Measurements from ENCODE around the gene APBA2. TPM values are rescaled to one million over a fixed set of nuclear protein-coding genes. Genes with fewer than 3 reads are reported as not detected.

APBA2 gene
- total and polyA plus RNA-seq, 10 donors: 5.8 to 33.8 (median 18.3) TPM

DNA sequence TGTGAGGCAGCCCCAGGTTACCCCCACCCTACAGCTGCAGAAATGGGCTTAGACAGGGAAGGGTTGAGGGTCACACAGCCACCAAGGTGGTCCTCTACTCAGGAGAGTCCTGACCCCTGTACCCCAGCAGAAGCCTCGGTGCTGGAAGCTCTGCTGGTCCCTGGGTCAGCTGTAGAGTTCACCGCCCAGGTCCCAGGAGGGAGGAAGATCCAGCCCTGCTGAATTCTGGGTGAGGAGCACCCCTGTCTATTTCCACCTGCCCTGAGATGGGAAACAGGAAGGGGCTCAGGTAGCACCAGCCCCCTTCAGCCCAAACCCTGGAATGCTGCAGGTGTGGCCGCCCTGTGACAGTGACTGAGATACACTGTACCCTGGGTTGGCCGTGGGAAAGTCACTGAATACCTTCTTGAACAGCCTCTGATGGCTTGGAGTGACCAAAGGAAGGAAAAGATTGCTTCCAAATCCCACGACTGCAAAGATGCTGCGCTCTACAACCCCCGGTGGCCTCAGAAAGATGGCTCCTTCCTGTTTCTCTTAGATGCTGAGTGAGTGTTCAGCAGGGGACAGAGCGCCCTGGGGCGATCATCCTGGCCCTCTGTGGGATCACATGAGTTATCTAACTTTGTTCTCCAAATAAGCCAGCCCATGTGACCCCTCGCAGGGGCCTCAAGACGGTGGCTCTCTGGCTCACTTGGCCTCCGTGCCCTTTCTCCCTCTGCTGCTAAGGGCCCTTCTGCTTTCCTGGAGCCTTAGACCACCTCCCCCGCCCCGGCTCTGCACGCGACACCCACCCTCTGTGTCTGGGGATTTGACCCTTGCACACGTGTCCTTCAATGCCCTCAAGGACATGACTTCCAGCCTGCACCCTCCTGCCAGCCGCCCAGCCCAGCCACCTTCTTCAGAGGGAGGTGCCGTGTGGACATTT, 242.0 kb downstream of the APBA2 start:
- intact Hi-C loops (cut with DNase I; ENCODE audit: low total_unique reads): no loop called here

DNA sequence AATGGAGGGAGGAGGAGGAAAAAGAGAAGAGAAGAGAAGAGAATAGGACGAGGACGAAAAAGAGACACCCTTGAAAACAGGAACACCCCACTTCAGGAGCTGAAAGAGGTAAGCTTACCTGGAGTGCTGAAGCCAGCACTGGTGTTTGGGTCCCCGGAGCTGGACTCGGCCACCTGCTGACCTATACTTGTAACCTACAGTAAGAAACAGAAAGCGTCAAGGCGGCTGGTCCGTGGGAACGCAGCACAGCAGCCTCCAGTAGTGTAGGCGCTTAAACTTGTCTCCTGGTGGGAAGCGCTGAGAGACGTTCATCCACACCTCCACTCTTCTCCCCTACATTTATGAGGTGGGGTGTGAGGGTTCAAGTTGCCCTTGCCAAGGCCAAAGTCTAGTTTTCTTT, 242.9 kb downstream of the APBA2 start:
- no peaks in the 10 kb centered on the region for H3K27me3 ChIP-seq (replicated peaks in 1 of 7)
- peak; percentile 68 for DNase-seq
- TF ChIP-seq POLR2AphosphoS5 (IDR thresholded peaks at IDR 0.05) (no peak), POLR2A (IDR thresholded peaks at IDR 0.05) (no peak)
- TF ChIP-seq, protein P1, sequence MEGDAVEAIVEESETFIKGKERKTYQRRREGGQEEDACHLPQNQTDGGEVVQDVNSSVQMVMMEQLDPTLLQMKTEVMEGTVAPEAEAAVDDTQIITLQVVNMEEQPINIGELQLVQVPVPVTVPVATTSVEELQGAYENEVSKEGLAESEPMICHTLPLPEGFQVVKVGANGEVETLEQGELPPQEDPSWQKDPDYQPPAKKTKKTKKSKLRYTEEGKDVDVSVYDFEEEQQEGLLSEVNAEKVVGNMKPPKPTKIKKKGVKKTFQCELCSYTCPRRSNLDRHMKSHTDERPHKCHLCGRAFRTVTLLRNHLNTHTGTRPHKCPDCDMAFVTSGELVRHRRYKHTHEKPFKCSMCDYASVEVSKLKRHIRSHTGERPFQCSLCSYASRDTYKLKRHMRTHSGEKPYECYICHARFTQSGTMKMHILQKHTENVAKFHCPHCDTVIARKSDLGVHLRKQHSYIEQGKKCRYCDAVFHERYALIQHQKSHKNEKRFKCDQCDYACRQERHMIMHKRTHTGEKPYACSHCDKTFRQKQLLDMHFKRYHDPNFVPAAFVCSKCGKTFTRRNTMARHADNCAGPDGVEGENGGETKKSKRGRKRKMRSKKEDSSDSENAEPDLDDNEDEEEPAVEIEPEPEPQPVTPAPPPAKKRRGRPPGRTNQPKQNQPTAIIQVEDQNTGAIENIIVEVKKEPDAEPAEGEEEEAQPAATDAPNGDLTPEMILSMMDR (IDR thresholded peaks at IDR 0.05 in 8 of 11, conservative IDR thresholded peaks at IDR 0.05 in 3 of 11): no peak
- intact Hi-C loops (cut with DNase I; ENCODE audit: low total_unique reads): no loop called here
- H3K4me3 ChIP-seq: no peak overlapping the region
- no peak overlapping the region for H3K27ac ChIP-seq
- H3K9me3 ChIP-seq: no peaks in the 10 kb centered on the region
- H3K4me1 ChIP-seq: no peaks in the 10 kb centered on the region
- no peaks in the 10 kb centered on the region for H3K36me3 ChIP-seq
- WGBS, 5 donors: 86 to 92% (median 88%) methylated on average over 11 of the region's 11 CpGs

More for the DNA sequence above, 242.0 kb downstream of the APBA2 start:
- Histone ChIP-seq H3K27me3 (replicated peaks in 1 of 7) (no peaks in the 10 kb centered on the region), H3K27ac (no peak overlapping the region), H3K4me3 (no peak overlapping the region), H3K4me1 (no peaks in the 10 kb centered on the region), H3K36me3 (no peaks in the 10 kb centered on the region), H3K9me3 (no peaks in the 10 kb centered on the region)
- TF ChIP-seq POLR2AphosphoS5 (IDR thresholded peaks at IDR 0.05) (no peak), POLR2A (IDR thresholded peaks at IDR 0.05) (no peak)
- TF ChIP-seq, protein P1 (IDR thresholded peaks at IDR 0.05 in 8 of 11, conservative IDR thresholded peaks at IDR 0.05 in 3 of 11): no peak
- WGBS, 5 donors: 66 to 74% (median 73%) methylated on average over 19 of the region's 19 CpGs
- DNase-seq: peak; percentile 70

DNA sequence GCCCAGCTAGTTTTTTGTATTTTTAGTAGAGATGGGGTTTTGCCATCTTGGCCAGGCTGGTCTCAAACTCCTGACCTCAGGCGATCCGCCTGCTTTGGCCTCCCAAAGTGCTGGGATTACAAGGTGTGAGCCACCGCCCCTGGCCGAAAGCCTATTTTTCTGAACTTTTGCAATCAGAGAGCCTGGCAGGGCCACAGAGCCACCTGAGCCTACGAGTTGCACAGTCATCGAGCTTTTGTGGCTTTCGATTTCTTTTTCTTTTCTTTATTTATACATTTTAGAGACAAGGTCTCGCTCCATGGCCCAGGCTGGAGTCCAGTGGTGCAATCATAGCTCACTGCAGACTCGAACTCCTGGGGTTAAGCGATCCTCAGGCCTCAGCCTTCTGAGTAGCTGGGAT, 243.4 kb downstream of the APBA2 start:
- 85 to 94% (median 92%) methylated on average over 10 of the region's 10 CpGs for WGBS, 5 donors
- DNase-seq: no peak

DNA sequence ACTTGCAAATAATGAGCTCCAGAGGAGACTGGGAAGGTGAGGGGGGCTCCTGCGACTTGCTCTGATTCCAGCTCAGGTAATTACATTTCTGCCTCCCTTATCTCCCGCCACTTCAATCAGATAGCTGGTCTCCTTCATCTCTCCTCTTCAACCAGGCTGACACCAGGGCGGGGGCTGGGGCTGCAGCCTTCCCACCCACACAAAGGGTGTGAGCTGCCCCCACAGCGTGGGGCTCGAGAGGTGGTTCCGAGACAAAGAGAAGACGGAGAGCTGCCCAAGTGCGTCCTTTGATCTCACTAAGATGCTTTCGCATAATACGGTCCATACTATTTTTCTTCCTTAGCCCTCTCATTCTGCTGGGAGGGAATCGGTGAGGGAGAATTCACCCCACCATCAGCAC, 244.2 kb downstream of the APBA2 start:
- WGBS, 5 donors: 77 to 85% (median 80%) methylated on average over 11 of the region's 11 CpGs

More for the DNA sequence above, 243.4 kb downstream of the APBA2 start:
- H3K4me1 ChIP-seq: no peaks in the 10 kb centered on the region
- H3K9me3 ChIP-seq: no peaks in the 10 kb centered on the region
- intact Hi-C loops (cut with DNase I; ENCODE audit: low total_unique reads): no loop called here
- H3K27me3 ChIP-seq (replicated peaks in 1 of 7): no peaks in the 10 kb centered on the region
- TF ChIP-seq POLR2AphosphoS5 (IDR thresholded peaks at IDR 0.05): no peak
- TF ChIP-seq POLR2A (IDR thresholded peaks at IDR 0.05): no peak
- TF ChIP-seq, protein P1 (IDR thresholded peaks at IDR 0.05 in 8 of 11, conservative IDR thresholded peaks at IDR 0.05 in 3 of 11): no peak
- no peak overlapping the region for H3K4me3 ChIP-seq
- no peaks in the 10 kb centered on the region for H3K36me3 ChIP-seq
- no peak overlapping the region for H3K27ac ChIP-seq

More for the DNA sequence above, 244.2 kb downstream of the APBA2 start:
- no peaks in the 10 kb centered on the region for H3K9me3 ChIP-seq
- no peaks in the 10 kb centered on the region for H3K36me3 ChIP-seq
- intact Hi-C loops (cut with DNase I; ENCODE audit: low total_unique reads): no loop called here
- no peaks in the 10 kb centered on the region for H3K27me3 ChIP-seq (replicated peaks in 1 of 7)
- H3K4me3 ChIP-seq: no peak overlapping the region
- H3K4me1 ChIP-seq: no peaks in the 10 kb centered on the region
- TF ChIP-seq POLR2A (IDR thresholded peaks at IDR 0.05): no peak
- H3K27ac ChIP-seq: no peak overlapping the region
- DNase-seq: peak; percentile 65
